Stimulated activated CD4-positive, alpha-beta T cell treated with anti-CD3 and anti-CD28 coated beads, Interleukin-1b, Interleukin-23, amount 100 ng/mL, for 48 hours (primary cell): Measurements from ENCODE around the gene RASGRP2.

Experiments
- DNase-seq: peaks from one replicate; pipeline ENCODE4 v3.0.0-alpha.2; 2020

The RASGRP2 gene

GRCh38 chr11:64739871-64740270, 4.1 kb downstream of the RASGRP2 start:
- DNase-seq = no peak

GRCh38 chr11:64736654-64737053, 7.3 kb downstream of the RASGRP2 start:
- no peak for DNase-seq

GRCh38 chr11:64735725-64736259, 8.2 kb downstream of the RASGRP2 start:
- DNase-seq = no peak

GRCh38 chr11:64734811-64735724, 8.9 kb downstream of the RASGRP2 start:
- no peak for DNase-seq

GRCh38 chr11:64731601-64732000, 12.3 kb downstream of the RASGRP2 start:
- no peak for DNase-seq

GRCh38 chr11:64729851-64730382, 14.0 kb downstream of the RASGRP2 start:
- DNase-seq = no peak

GRCh38 chr11:64728757-64729365, 15.1 kb downstream of the RASGRP2 start:
- no peak for DNase-seq

- DNase-seq = no peak
Observed at GRCh38 chr11:64726867-64727530, 16.9 kb downstream of the RASGRP2 start.

GRCh38 chr11:64726211-64726641, 17.7 kb downstream of the RASGRP2 start:
- DNase-seq = no peak

- no peak for DNase-seq
Observed at GRCh38 chr11:64724863-64725532, 18.9 kb downstream of the RASGRP2 start.

- DNase-seq = no peak
Observed at GRCh38 chr11:64723907-64724862, 19.8 kb downstream of the RASGRP2 start.

- peak; percentile 87 for DNase-seq
Observed at GRCh38 chr11:64723117-64723906, 20.6 kb downstream of the RASGRP2 start, which contains the start of gene NRXN2. Gene NRXN2 (minus strand): TSS chr11:64723197. CDS start chr11:64713699, 9,498 bp downstream.

GRCh38 chr11:64722141-64723065, 21.5 kb downstream of the RASGRP2 start:
- no peak for DNase-seq

GRCh38 chr11:64721359-64721699, 22.6 kb downstream of the RASGRP2 start:
- no peak for DNase-seq

- no peak for DNase-seq
Observed at GRCh38 chr11:64720640-64721358, 23.1 kb downstream of the RASGRP2 start.

- DNase-seq = no peak
Observed at GRCh38 chr11:64720167-64720566, 23.8 kb downstream of the RASGRP2 start.

GRCh38 chr11:64719406-64719805, 24.5 kb downstream of the RASGRP2 start:
- no peak for DNase-seq

- no peak for DNase-seq
Observed at GRCh38 chr11:64718780-64719124, 25.2 kb downstream of the RASGRP2 start.
